SK-N-SH treated with all-trans-retinoic acid at 6 μM for 48 hours (cell line): ENCODE measurements around the gene SKP1.

ENCODE experiments used
- ARNTL ChIP-seq: fragments of 450-650 bp; formaldehyde crosslinking; IDR thresholded peaks from 2 replicates; pipeline ENCODE4 v1.5.0; 2020; ENCODE audit warnings: low read depth, mild to moderate bottlenecking, moderate library complexity, borderline replicate concordance
- BACH2 ChIP-seq: fragments of 250-450 bp; sonication (Bioruptor Pico); IDR thresholded peaks from 2 replicates; pipeline ENCODE4 v1.9.0; 2021; ENCODE audit warnings: mild to moderate bottlenecking, borderline replicate concordance
- ZC3H10 ChIP-seq: fragments of 250-450 bp; sonication (Bioruptor Pico); IDR thresholded peaks from 2 replicates; pipeline ENCODE4 v1.5.1; 2021; ENCODE audit warnings: mild to moderate bottlenecking, moderate library complexity
- ZFP3 ChIP-seq: fragments of 250-450 bp; sonication (Bioruptor Pico); IDR thresholded peaks from 2 replicates; pipeline ENCODE4 v1.5.0; 2020; ENCODE audit warnings: mild to moderate bottlenecking, moderate library complexity
- ZNF565 ChIP-seq: fragments of 450-650 bp; formaldehyde crosslinking; conservative IDR thresholded peaks from 2 replicates; pipeline ENCODE4 v1.5.0; 2020; ENCODE audit warnings: low read depth, mild to moderate bottlenecking, moderate library complexity

GRCh38 chr5:134124289-134125038, 52.3 kb downstream of the SKP1 start:
- TF ChIP-seq ZC3H10 (CRISPR knock-in tag): no peak
- no peak for TF ChIP-seq ZFP3
- no peak for TF ChIP-seq ARNTL (CRISPR knock-in tag)
- no peak for TF ChIP-seq ZNF565 (CRISPR knock-in tag)
- TF ChIP-seq BACH2: no peak
